ENCODE measurements around the gene USP43.

DNA sequence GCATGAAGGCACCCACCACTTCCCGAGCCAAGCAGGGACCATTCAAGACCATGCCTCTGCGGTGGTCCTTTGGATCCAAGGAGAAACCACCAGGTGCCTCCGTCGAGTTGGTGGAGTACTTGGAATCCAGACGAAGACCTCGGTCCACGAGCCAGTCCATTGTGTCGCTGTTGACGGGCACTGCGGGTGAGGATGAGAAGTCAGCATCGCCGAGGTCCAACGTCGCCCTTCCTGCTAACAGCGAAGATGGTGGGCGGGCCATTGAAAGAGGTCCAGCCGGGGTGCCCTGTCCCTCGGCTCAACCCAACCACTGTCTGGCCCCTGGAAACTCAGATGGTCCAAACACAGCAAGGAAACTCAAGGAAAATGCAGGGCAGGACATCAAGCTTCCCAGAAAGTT, 82.7 kb downstream of the USP43 start:
- TF ChIP-seq, protein P1, sequence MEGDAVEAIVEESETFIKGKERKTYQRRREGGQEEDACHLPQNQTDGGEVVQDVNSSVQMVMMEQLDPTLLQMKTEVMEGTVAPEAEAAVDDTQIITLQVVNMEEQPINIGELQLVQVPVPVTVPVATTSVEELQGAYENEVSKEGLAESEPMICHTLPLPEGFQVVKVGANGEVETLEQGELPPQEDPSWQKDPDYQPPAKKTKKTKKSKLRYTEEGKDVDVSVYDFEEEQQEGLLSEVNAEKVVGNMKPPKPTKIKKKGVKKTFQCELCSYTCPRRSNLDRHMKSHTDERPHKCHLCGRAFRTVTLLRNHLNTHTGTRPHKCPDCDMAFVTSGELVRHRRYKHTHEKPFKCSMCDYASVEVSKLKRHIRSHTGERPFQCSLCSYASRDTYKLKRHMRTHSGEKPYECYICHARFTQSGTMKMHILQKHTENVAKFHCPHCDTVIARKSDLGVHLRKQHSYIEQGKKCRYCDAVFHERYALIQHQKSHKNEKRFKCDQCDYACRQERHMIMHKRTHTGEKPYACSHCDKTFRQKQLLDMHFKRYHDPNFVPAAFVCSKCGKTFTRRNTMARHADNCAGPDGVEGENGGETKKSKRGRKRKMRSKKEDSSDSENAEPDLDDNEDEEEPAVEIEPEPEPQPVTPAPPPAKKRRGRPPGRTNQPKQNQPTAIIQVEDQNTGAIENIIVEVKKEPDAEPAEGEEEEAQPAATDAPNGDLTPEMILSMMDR (IDR thresholded peaks at IDR 0.05): no peak
- TF ChIP-seq ZFX (IDR thresholded peaks at IDR 0.05; ENCODE audit: borderline replicate concordance): no peak

Data from 22Rv1 (cell line).